Testis (tissue), 3 donors: ENCODE data around the gene NLRC5. TPM values are rescaled to one million over a fixed set of nuclear protein-coding genes. Genes with fewer than 3 reads are reported as not detected.
"Not testable (repeated sequence)": the region's sequence is repeated elsewhere in the genome, so short reads cannot be mapped to it uniquely, and the experiment has no call there.

Experiments
- DNase-seq: peaks from one replicate; pipeline ENCODE4 v3.0.0-alpha.2; 2019
- H3K27ac ChIP-seq, 2 donors: fragments of 200-600 bp; sonication (generic); one replicate each; pipeline ENCODE4 v1.5.1; 2019
- H3K27me3 ChIP-seq: fragments of 200-600 bp; sonication (generic); one replicate; pipeline ENCODE4 v1.5.1; 2019
- H3K36me3 ChIP-seq: fragments of 200-600 bp; sonication (generic); one replicate; pipeline ENCODE4 v1.5.1; 2017; ENCODE audit warnings: low read depth; ENCODE audit errors: missing control alignments
- H3K4me1 ChIP-seq: fragments of 200-600 bp; sonication (generic); one replicate; pipeline ENCODE4 v1.5.1; 2019
- H3K4me3 ChIP-seq, 2 donors: fragments of 200-600 bp; sonication (generic); one replicate each; pipeline ENCODE4 v1.5.1; 2017 to 2019
- H3K9me3 ChIP-seq: fragments of 200-600 bp; sonication (generic); one replicate; pipeline ENCODE4 v1.5.1; 2017
- POLR2A ChIP-seq: fragments of 450-650 bp; IDR thresholded peaks from one replicate; pipeline ENCODE4 v1.6.1; 2017; ENCODE audit warnings: antibody characterized with exemption, mild to moderate bottlenecking, moderate library complexity
- WGBS, 2 donors: methylation state at CpG; one replicate each; pipeline ENCODE4 v1.1.5; 2018; 5-methylcytosine and 5-hydroxymethylcytosine counted together
- intact Hi-C: fragments of 100-400 bp; cut with DNase I; formaldehyde crosslinking; loops from one replicate; pipeline ENCODE4 v1.15.1; 2023; ENCODE audit warnings: low total_unique reads
- polyA plus RNA-seq: library from polyadenylated mRNA; stranded (reverse); fragments of 350-450 nt; fragmentation: Illumina TruSeq; extraction: RNeasy Lipid Tissue Mini Kit (QIAGEN cat#74804); gene quantifications from one replicate; pipeline ENCODE4 v1.2.3, GENCODE V29; 2014; ENCODE audit warnings: low read depth, low replicate concordance; ENCODE audit not compliant: insufficient read depth
- total RNA-seq, 2 donors: library from RNA; depleted of rRNA; stranded (reverse); fragments of >200 nt; gene quantifications; one replicate each; pipeline ENCODE4 v1.2.3, GENCODE V29; 2016
- TF ChIP-seq, protein P1 (sequence below), 3 experiments: fragments of 450-650 bp in 2 of 3; fragments of 200-600 bp in 1 of 3; sonication (generic) in 1 of 3; IDR thresholded peaks; one replicate each; pipeline ENCODE4 v1.5.1; 2016 to 2019; ENCODE audit warnings: antibody characterized with exemption in 3 of 3, mild to moderate bottlenecking in 2 of 3, moderate library complexity in 1 of 3

NLRC5 gene
- total and polyA plus RNA-seq, 3 donors from 2014 or later: 10.3 to 14.9 (median 12.0) TPM

DNA sequence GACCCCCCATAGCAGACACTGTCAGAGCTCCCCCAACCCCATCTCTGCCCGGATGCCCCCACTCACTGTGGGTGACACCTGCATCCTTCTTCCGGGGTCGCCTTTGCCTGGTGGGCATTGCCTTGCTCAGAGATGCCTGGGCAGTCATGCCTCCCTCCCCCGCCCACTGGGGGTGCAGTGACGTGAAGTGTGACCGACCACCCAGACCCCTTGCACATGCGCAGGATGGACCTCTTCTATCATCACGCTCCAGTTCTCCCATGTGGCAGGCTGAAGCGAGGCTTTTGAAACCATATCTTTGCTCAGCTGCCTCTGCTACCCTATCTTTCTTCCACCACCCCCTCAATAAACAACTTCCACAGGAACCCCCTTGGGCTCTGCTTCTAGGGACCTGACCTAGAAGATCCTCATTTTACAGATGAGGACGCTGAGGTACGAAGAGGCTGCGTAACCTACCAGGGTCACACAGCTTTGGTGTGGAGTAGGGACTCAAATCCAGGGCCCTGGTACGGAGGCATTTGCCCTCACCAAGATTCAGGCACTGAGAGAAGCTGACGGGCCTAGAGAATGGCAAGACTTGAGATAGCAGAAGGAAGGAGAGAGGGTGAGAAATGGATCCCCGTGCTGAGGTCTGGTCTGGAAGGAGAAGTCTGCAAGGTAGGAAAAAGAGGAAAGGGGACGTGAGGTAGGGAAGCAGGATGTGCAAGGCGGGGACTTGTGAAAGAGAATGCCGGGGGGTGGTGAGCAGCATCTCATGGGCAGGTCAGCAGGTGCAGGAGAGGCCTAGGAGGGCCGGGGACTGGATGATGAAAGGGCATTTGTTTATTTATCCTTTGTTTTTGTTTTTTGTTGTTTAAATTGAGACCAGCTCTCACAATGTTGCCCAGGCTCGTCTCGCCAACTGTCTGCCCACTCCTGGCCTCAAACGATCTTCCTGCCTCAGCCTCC is 14.4 kb downstream of the NLRC5 start:
- Histone ChIP-seq H3K9me3 (no peaks in the 10 kb centered on the region), H3K4me3 (no peak overlapping the region), H3K27ac (no peak overlapping the region), H3K27me3 (no peaks in the 10 kb centered on the region), H3K36me3 (no peaks in the 10 kb centered on the region), H3K4me1 (no peaks in the 10 kb centered on the region)
- WGBS, 2 donors: 88 to 91% methylated on average over 20 to 22 of the region's 22 CpGs
- intact Hi-C loops: no loop called here
- DNase-seq: no peak
- TF ChIP-seq, protein P1, sequence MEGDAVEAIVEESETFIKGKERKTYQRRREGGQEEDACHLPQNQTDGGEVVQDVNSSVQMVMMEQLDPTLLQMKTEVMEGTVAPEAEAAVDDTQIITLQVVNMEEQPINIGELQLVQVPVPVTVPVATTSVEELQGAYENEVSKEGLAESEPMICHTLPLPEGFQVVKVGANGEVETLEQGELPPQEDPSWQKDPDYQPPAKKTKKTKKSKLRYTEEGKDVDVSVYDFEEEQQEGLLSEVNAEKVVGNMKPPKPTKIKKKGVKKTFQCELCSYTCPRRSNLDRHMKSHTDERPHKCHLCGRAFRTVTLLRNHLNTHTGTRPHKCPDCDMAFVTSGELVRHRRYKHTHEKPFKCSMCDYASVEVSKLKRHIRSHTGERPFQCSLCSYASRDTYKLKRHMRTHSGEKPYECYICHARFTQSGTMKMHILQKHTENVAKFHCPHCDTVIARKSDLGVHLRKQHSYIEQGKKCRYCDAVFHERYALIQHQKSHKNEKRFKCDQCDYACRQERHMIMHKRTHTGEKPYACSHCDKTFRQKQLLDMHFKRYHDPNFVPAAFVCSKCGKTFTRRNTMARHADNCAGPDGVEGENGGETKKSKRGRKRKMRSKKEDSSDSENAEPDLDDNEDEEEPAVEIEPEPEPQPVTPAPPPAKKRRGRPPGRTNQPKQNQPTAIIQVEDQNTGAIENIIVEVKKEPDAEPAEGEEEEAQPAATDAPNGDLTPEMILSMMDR (IDR thresholded peaks at IDR 0.05): no peak
- no peak for TF ChIP-seq POLR2A

DNA sequence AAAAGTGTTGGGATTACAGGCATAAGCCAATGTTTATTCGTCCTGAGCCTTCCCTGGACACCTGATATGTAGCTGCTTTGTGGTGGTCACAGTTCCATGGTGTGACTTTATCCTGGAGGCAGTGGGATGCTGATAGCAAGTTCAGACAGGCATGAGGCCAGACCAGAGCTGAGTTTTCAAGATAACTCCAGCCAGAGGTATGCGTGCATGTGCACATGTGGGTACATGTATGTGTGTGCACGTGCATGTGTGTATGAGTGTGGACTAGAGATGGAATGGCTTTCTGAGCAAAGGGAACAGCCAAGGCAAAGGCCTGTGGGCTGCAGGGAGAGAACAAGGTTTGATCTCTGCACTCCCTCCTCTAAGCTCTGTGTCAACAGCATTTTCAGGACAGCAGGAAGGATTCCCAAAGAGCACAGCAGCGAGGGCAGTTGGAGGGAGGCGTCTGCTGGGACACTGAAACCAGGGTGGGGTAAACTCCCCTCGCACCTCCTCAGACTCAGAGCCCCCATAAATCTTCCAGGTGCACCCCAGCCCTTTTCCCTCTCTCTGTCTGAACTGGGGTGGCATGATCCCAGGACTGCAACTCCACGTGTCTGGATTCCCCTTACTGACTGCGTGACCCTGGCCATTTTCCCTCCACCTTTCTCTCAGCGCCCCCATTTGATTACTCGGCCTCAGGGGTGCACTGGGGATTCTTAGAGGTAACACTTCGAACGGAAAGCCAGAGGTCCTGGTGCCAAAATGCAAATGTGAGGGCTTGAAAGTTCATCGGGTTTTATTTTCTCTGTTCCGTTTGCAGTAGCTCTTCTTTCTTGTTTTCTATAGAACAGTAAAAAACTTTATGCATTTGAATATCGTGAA is 15.3 kb downstream of the NLRC5 start:
- no peak for DNase-seq
- Histone ChIP-seq H3K27ac (no peak overlapping the region), H3K9me3 (no peaks in the 10 kb centered on the region), H3K36me3 (no peaks in the 10 kb centered on the region), H3K27me3 (no peaks in the 10 kb centered on the region), H3K4me1 (no peaks in the 10 kb centered on the region), H3K4me3 (no peak overlapping the region)
- intact Hi-C loops: no loop called here
- WGBS, 2 donors: 81 to 85% methylated on average over 15 of the region's 15 CpGs
- TF ChIP-seq POLR2A: no peak

DNA sequence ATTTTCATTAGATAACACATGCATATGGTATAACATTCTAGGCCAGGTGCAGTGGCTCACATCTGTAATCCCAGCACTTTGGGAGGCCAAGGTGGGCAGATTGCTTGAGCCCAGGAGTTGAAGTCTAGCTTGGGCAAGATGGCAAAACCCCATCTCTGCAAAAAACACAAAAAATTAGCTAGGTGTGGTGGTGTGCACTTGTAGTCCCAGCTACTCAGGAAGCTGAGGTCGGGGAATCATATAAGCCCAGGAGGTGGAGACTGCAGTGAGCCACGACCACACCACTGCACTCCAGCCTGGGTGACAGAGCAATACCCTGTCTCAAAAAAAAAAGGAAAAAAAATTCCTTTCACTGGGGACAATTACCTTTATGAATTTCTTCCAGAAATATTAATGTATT is 16.2 kb downstream of the NLRC5 start:
- H3K4me3 ChIP-seq, intact Hi-C loops, DNase-seq, H3K36me3 ChIP-seq, H3K27me3 ChIP-seq, H3K27ac ChIP-seq, H3K9me3 ChIP-seq, H3K4me1 ChIP-seq: not testable (repeated sequence)
- WGBS, 2 donors: 85 to 87% methylated on average over 2 of the region's 2 CpGs

DNA sequence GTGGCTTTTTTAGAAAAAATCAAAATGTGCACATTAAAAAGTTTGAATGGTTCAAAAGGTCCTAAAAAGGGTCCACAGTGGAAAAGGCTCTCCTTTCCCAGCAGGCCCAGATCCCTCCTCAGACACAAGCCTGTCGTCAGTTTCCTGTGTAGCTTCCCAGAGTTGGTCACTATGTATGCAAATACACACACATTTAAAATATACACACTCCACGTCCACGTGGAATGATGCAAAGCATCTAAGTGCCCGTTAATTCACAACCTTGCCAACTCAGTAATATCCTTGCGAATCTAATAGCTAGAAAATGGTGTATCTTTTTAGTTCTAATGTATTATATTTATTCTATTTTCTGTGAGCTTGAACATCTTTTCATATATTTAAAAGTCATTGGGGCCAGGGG is 17.7 kb downstream of the NLRC5 start:
- no peak overlapping the region for H3K27ac ChIP-seq
- TF ChIP-seq POLR2A: no peak
- TF ChIP-seq, protein P1 (IDR thresholded peaks at IDR 0.05): no peak
- DNase-seq: no peak
- 88 to 90% methylated on average over 5 of the region's 5 CpGs for WGBS, 2 donors
- no peaks in the 10 kb centered on the region for H3K9me3 ChIP-seq
- H3K4me1 ChIP-seq: no peaks in the 10 kb centered on the region
- H3K36me3 ChIP-seq: no peaks in the 10 kb centered on the region
- H3K27me3 ChIP-seq: no peaks in the 10 kb centered on the region
- H3K4me3 ChIP-seq: no peak overlapping the region
- intact Hi-C loops: no loop called here

DNA sequence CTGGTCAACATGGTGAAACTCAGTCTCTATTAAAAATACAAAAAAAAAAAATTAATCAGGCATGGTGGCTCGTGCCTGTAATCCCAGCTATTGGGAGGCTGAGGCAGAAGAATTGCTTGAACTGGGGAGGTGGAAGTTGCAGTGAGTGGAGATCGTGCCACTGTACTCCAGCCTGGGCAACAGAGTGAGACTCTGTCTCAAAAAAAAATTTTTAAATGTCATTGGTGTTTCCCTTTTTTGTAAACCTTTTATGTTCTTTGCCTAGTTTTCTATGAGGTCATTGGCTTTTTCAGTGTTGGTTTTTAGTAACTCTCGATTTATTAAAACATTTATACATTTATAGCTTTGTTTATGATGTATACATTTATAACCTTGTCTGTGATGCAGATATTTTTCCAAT is 18.2 kb downstream of the NLRC5 start:
- intact Hi-C loops: no loop called here
- H3K4me1 ChIP-seq: no peaks in the 10 kb centered on the region
- TF ChIP-seq, protein P1 (IDR thresholded peaks at IDR 0.05): no peak
- TF ChIP-seq POLR2A: no peak
- no peaks in the 10 kb centered on the region for H3K27me3 ChIP-seq
- no peak overlapping the region for H3K4me3 ChIP-seq
- no peak for DNase-seq
- H3K9me3 ChIP-seq: no peaks in the 10 kb centered on the region
- 92 to 94% methylated on average over 3 of the region's 3 CpGs for WGBS, 2 donors
- H3K36me3 ChIP-seq: no peaks in the 10 kb centered on the region
- H3K27ac ChIP-seq: no peak overlapping the region
